Lung microvascular endothelial cell (primary cell): Measurements from ENCODE around the gene USPL1. TPM values are rescaled to one million over a fixed set of nuclear protein-coding genes. Genes with fewer than 3 reads are reported as not detected.
"Not testable (repeated sequence)": the region's sequence is repeated elsewhere in the genome, so short reads cannot be mapped to it uniquely, and the experiment has no call there.

ENCODE experiments used
- DNase-seq, 2 donors: peaks; one replicate each; pipeline versions ENCODE4 v3.0.0 to v3.0.0-alpha.2; 2010; ENCODE audit warnings: low read depth in 2 of 2
- total RNA-seq: library from RNA; depleted of rRNA; stranded (reverse); fragments of >200 nt; gene quantifications from 2 replicates; pipeline ENCODE4 v1.2.1, GENCODE V29; 2014

Gene USPL1
- total RNA-seq, 1 donor from 2014 or later = 9.9 TPM

GRCh38 chr13:30615866-30616541, 1.7 kb upstream of the USPL1 start:
- DNase-seq = peak; percentile 56 to 70

DNA sequence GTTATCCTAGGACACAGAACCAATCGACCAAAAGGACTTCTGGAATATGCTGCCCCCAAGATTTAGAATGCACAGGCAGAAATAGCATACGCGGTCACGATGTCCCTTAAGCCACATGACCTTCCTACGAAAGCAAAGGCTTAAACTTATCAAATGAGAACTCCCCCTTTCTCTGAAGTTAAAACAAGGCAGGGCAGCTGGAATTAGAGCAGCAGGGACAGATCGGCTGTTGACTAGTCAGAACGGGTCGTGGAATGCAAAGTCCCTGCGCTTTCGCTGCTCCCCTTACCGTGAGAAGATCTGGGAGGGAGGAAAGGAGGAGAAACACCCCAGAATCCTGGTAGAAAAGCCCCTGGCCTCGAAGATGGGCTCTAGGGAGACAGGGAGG, 799 bp upstream of the USPL1 start:
- peak; percentile 93 to 94 for DNase-seq

GRCh38 chr13:30618186-30618929, 638 bp downstream of the USPL1 start:
- DNase-seq = peak; percentile 34 to 35

GRCh38 chr13:30618930-30619279, 1.2 kb downstream of the USPL1 start:
- peak in 1 of 2 donors; percentile 5 for DNase-seq

DNA sequence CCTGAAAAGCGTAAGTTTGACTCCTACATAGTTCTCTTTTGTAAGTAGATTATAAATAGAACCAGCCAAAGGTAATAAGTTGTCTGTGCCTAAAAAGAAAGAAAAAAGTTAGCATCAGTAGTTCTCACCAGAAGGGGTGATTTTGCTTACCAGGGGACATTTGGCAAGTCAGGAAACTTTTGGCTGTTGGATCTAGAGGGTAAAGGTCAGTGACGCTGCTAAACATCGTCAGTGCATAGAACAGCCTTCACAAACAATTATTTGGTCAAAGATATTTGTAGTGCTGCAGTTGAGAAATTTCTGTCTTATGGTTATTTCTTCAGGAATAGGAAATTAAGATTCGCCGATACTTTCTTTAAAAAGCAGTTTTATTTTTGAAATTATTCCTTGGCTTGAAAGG, 2.0 kb downstream of the USPL1 start:
- no peak for DNase-seq

DNA sequence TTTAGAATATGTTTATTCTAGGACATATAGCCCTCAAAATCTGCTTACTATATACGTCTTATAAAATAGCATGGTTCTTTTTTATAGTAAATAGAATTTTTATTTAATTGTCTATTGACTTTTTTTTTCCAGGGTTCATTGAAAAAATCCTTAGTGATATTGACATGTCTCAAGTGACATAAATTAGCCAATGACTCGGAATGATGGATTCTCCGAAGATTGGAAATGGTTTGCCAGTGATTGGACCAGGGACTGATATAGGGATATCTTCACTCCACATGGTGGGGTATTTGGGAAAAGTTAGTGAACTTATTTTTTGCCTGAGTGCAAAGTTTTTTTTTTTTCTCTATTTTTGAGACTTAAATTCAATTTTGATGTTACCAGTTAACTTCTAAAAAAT, 3.2 kb downstream of the USPL1 start:
- no peak for DNase-seq

GRCh38 chr13:30622551-30622950, 4.8 kb downstream of the USPL1 start:
- no peak for DNase-seq

DNA sequence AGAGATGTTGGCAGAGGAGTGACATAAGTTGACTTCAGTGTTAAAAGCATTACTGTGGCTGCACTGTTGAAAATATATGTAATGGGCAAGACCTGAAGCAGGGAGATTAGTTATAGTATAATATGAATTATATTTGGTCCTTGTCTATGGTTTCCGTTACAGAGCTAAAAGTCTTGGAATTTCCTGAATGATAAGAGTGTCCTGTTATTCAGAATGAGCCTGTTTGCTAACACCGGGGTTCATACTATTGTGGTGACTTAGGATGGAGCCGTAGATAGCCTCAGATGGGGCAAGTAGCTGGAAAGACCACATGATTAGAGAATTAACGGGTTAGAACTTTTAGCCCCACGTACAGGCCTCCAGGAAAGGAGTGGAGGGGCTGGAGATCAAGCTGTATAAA, 5.7 kb downstream of the USPL1 start:
- peak in 1 of 2 donors; percentile 69 for DNase-seq

DNA sequence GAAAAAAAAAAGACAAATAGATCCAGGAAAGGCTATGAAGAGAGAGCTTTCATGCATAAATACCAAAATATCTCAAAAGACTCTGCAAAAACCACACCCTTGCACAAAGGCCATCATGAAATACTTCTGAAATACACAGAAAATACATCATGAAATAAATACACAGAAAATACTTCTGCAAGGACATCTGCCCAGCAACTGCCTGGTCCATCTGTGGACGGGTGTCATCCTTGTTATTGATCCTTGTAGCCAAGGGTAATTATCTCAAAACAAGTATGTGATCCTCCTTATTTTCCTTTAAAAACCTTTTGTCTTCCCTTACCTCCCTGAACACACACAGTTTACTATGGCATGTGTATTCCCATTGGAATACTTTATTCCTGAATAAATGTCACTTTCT, 6.9 kb downstream of the USPL1 start:
- DNase-seq = no peak

DNA sequence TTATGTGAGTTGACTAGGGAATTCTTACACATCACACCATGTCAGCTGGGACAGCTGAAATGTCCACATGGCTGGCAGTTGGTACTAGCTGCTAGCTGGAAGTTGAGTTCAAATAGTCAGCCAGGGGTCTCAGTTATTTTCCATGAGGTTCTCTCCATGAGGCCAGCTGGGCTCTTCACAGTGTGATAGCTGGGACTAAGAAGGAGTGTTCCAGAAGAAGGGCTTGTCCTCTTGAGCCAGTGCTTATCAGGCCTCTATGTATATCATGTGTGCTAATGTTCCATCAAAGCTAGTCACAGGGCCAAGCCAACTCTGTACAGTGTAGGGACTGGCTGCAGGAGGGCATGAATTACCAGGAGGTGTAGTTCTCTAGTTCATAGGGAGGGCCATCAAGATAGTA, 11.8 kb downstream of the USPL1 start:
- DNase-seq = no peak

- no peak for DNase-seq
Measured at GRCh38 chr13:30633861-30634260, 16.1 kb downstream of the USPL1 start.

GRCh38 chr13:30634838-30635237, 17.1 kb downstream of the USPL1 start:
- no peak for DNase-seq

GRCh38 chr13:30638301-30638700, 20.6 kb downstream of the USPL1 start:
- DNase-seq = no peak

GRCh38 chr13:30639671-30640070, 22.0 kb downstream of the USPL1 start:
- no peak for DNase-seq

DNA sequence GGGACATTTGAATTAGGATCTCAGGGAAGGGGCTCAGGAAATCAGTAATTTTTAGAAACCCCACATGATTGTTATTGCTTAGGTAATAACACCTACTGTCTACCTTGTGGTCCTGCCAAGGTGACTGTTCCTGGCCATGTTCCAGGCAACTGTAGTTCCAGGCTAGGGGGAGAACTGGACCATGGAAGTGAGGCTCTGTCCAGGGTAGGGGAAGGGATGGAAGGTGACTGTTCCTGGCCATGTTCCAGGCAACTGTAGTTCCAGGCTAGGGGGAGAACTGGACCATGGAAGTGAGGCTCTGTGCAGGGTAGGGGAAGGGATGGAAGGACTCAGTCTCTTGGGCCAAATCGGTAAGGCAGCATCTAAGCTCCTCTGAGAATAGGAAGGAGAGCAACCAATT, 23.5 kb downstream of the USPL1 start:
- peak in 1 of 2 donors; percentile 9 for DNase-seq

- no peak for DNase-seq
Measured at GRCh38 chr13:30645629-30646028, 27.9 kb downstream of the USPL1 start.

- no peak for DNase-seq
Measured at GRCh38 chr13:30647420-30647819, 29.7 kb downstream of the USPL1 start.

DNA sequence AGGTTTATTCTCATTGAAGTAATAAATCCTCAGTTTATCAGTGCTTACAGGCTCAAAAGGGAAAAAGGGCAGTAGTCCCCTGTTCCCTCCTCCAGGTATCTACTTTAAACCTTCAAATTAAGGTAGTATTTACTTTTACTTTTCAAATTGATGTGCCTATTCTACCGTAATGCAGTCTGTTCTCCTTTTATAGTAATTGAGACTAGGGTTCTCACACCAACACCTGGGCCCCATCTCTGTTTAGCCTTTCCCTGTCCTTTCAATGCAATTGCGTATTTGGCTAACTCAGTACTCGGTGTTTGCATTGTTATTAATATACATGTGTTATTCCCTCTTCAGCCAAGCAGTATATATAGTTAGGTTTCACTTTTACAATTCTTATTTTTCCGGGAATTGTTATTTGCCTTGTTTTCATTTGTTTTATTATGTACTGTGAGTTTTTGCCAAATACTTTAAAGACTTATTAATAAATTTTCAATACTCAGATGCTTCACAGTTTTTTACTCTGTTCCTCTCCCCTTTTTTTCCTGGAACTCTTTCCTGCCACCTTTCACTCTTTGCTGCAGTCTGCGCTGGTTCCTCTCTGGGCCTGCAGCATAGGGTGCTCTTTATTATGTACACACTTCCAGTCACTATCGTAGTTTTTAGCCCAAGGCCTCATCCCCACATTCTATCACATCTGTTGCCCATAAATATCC, 30.3 kb downstream of the USPL1 start:
- no peak for DNase-seq

DNA sequence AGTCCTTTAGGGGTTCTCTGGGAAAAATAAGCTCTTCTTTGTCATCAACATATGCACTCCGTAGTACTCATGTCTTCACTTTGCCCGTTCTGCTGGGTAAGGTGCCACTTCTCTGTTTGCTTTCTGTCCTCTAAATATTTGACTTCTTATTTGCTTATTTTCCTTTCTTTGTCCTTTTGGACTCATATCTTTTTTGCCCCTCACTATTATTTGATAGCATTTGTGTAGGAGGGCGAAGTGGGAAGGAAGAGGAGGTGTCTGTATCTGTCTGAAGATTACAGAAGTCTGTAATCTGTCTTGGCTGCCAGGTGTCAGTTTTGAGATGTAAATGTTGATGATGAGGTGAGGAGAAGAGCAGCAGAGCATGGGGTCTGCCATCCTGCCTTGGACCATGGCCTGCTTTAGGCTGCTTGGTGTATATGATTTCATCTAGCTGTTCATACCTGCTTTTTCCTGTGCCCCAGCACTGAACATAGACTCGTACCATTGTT, 30.8 kb downstream of the USPL1 start:
- DNase-seq = no peak

- DNase-seq = not testable (repeated sequence)
Measured at GRCh38 chr13:30651648-30652047, 33.9 kb downstream of the USPL1 start.

- no peak for DNase-seq
Measured at GRCh38 chr13:30652746-30653386, 35.1 kb downstream of the USPL1 start.

DNA sequence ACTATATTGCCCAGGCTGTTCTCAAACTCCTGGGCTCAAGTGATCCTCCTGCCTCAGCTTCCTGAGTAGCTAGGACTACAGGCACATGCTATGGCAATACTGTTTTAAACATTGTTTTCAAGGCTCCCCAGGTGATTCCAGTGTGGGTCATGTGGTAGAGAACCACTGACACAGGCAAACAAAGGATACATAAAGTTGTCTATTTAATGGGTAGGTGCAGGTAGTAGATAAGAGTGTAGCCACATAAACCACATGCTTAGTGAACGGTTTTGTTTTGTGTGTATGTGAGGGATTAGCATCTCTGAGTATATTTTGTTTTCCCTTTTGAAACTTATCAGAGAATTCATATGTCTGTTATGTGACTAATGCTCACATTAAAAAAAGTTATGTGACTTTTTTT, 36.7 kb downstream of the USPL1 start:
- no peak for DNase-seq
